ENCODE measurements around the gene OIP5.

Gene OIP5

GRCh38 chr15:41291065-41291631 is 41.2 kb downstream of the OIP5 start:
- TF ChIP-seq TCF12 (IDR thresholded peaks at IDR 0.05; ENCODE audit: low read depth) (no peak), CREB1 (IDR thresholded peaks at IDR 0.05; ENCODE audit: low read depth) (no peak), RAD21 (IDR thresholded peaks at IDR 0.05; ENCODE audit: low read depth) (no peak), ZBTB7A (IDR thresholded peaks at IDR 0.05; ENCODE audit: low read depth) (no peak), NFIC (IDR thresholded peaks at IDR 0.05) (no peak), TEAD4 (IDR thresholded peaks at IDR 0.05) (no peak), REST (IDR thresholded peaks at IDR 0.05; ENCODE audit: low read depth) (no peak), FOXM1 (IDR thresholded peaks at IDR 0.05; ENCODE audit: borderline replicate concordance, low read depth) (no peak), MAX (IDR thresholded peaks at IDR 0.05) (no peak), USF1 (IDR thresholded peaks at IDR 0.05) (no peak), CEBPB (IDR thresholded peaks at IDR 0.05) (no peak), EP300 (IDR thresholded peaks at IDR 0.05; ENCODE audit: borderline replicate concordance) (no peak), TAF1 (IDR thresholded peaks at IDR 0.05; ENCODE audit: low read depth) (no peak), EGR1 (IDR thresholded peaks at IDR 0.05) (no peak), YY1 (IDR thresholded peaks at IDR 0.05; ENCODE audit: low read depth) (no peak)

GRCh38 chr15:41289953-41290352 is 42.4 kb downstream of the OIP5 start:
- TF ChIP-seq TCF12 (IDR thresholded peaks at IDR 0.05; ENCODE audit: low read depth) (no peak), TEAD4 (IDR thresholded peaks at IDR 0.05) (no peak), TAF1 (IDR thresholded peaks at IDR 0.05; ENCODE audit: low read depth) (no peak), YY1 (IDR thresholded peaks at IDR 0.05; ENCODE audit: low read depth) (no peak)

- TF ChIP-seq TCF12 (IDR thresholded peaks at IDR 0.05; ENCODE audit: low read depth), result no peak
- TF ChIP-seq CREB1 (IDR thresholded peaks at IDR 0.05; ENCODE audit: low read depth), result no peak
- no peak for TF ChIP-seq RAD21 (IDR thresholded peaks at IDR 0.05; ENCODE audit: low read depth)
- no peak for TF ChIP-seq CEBPB (IDR thresholded peaks at IDR 0.05)
- TF ChIP-seq USF1 (IDR thresholded peaks at IDR 0.05), result no peak
- no peak for TF ChIP-seq REST (IDR thresholded peaks at IDR 0.05; ENCODE audit: low read depth)
- no peak for TF ChIP-seq NFIC (IDR thresholded peaks at IDR 0.05)
- no peak for TF ChIP-seq FOXM1 (IDR thresholded peaks at IDR 0.05; ENCODE audit: borderline replicate concordance, low read depth)
These were observed 43.9 kb downstream of the OIP5 start for GRCh38 chr15:41288464-41288863.

- TF ChIP-seq ZBTB7A (IDR thresholded peaks at IDR 0.05; ENCODE audit: low read depth) (no peak), FOXM1 (IDR thresholded peaks at IDR 0.05; ENCODE audit: borderline replicate concordance, low read depth) (no peak), TCF12 (IDR thresholded peaks at IDR 0.05; ENCODE audit: low read depth) (no peak), RAD21 (IDR thresholded peaks at IDR 0.05; ENCODE audit: low read depth) (no peak), EGR1 (IDR thresholded peaks at IDR 0.05) (no peak), TEAD4 (IDR thresholded peaks at IDR 0.05) (no peak), TAF1 (IDR thresholded peaks at IDR 0.05; ENCODE audit: low read depth) (no peak), CEBPB (IDR thresholded peaks at IDR 0.05) (no peak), USF1 (IDR thresholded peaks at IDR 0.05) (no peak), EP300 (IDR thresholded peaks at IDR 0.05; ENCODE audit: borderline replicate concordance) (no peak), MAX (IDR thresholded peaks at IDR 0.05) (no peak), YY1 (IDR thresholded peaks at IDR 0.05; ENCODE audit: low read depth) (no peak), NFIC (IDR thresholded peaks at IDR 0.05) (no peak), REST (IDR thresholded peaks at IDR 0.05; ENCODE audit: low read depth) (no peak), CREB1 (IDR thresholded peaks at IDR 0.05; ENCODE audit: low read depth) (no peak)
These were observed 45.6 kb downstream of the OIP5 start for GRCh38 chr15:41286665-41287333.

Measured in Ishikawa (cell line).